Measurements from ENCODE around the gene CATSPERE.

CATSPERE gene

GRCh38 chr1:244601336-244601735, 140.3 kb downstream of the CATSPERE start:
- Histone ChIP-seq H2BK120ac (ENCODE audit: low read depth, low read length) (no peak overlapping the region), H2BK15ac (ENCODE audit: low read length) (no peak overlapping the region), H3K36me3 (replicated peaks in 1 of 2; ENCODE audit: control insufficient read depth in 2 of 2, insufficient read depth in 2 of 2, low read length in 2 of 2) (no peaks in the 10 kb centered on the region), H3K79me1 (ENCODE audit: low read depth, low read length) (no peaks in the 10 kb centered on the region), H3K4ac (ENCODE audit: low read length) (no peak overlapping the region), H3K4me3 (ENCODE audit: low read length in 2 of 2) (no peak overlapping the region), H2AFZ (ENCODE audit: low read length) (no peak overlapping the region), H3K14ac (ENCODE audit: low read length) (no peak overlapping the region), H3K4me1 (ENCODE audit: control insufficient read depth in 2 of 2, insufficient read depth in 1 of 2, low read depth in 1 of 2, low read length in 2 of 2) (peaks cover 0 to 3% of the 10 kb centered on the region in 2 donors), H2AK5ac (ENCODE audit: low read depth, low read length) (no peak overlapping the region), H3K27ac (replicated peaks; ENCODE audit: low read length) (no peak overlapping the region), H3K9me3 (replicated peaks in 1 of 2; ENCODE audit: control insufficient read depth in 2 of 2, insufficient read depth in 1 of 2, low read depth in 1 of 2, low read length in 2 of 2) (peaks cover 0 to 2% of the 10 kb centered on the region in 2 donors), H2BK12ac (ENCODE audit: low read length) (no peak overlapping the region), H3K27me3 (ENCODE audit: control insufficient read depth in 3 of 3, insufficient read depth in 3 of 3, low read depth in 1 of 3, low read length in 3 of 3) (no peaks in the 10 kb centered on the region), H3K18ac (ENCODE audit: low read length) (no peak overlapping the region), H3K23ac (ENCODE audit: low read depth, low read length, poor library complexity) (no peak overlapping the region), H3K4me2 (ENCODE audit: insufficient read depth, low read length, poor library complexity, severe bottlenecking) (no peak overlapping the region), H3K9ac (ENCODE audit: low read depth, low read length, poor library complexity) (no peak overlapping the region), H4K91ac (ENCODE audit: low read depth, low read length, poor library complexity) (no peak overlapping the region), H4K8ac (ENCODE audit: low read depth, low read length) (no peak overlapping the region), H2BK5ac (ENCODE audit: low read length) (no peak overlapping the region)
- no peak for DNase-seq (ENCODE audit: low spot score)
- no CpG with 5 or more reads among the region's 8 CpGs for WGBS, 2 donors (ENCODE audit: extremely low coverage in 2 of 2, insufficient read length in 2 of 2, insufficient replicate concordance in 1 of 2)

- Histone ChIP-seq H2BK12ac (ENCODE audit: low read length) (no peak overlapping the region), H3K14ac (ENCODE audit: low read length) (no peak overlapping the region), H2BK120ac (ENCODE audit: low read depth, low read length) (no peak overlapping the region), H4K8ac (ENCODE audit: low read depth, low read length) (no peak overlapping the region), H3K27ac (replicated peaks; ENCODE audit: low read length) (no peak overlapping the region), H3K23ac (ENCODE audit: low read depth, low read length, poor library complexity) (no peak overlapping the region), H4K91ac (ENCODE audit: low read depth, low read length, poor library complexity) (no peak overlapping the region), H3K4me3 (ENCODE audit: low read length in 2 of 2) (no peak overlapping the region), H2AFZ (ENCODE audit: low read length) (no peak overlapping the region), H3K4me2 (ENCODE audit: insufficient read depth, low read length, poor library complexity, severe bottlenecking) (no peak overlapping the region), H2BK5ac (ENCODE audit: low read length) (no peak overlapping the region), H2BK15ac (ENCODE audit: low read length) (no peak overlapping the region), H3K27me3 (ENCODE audit: control insufficient read depth in 3 of 3, insufficient read depth in 3 of 3, low read depth in 1 of 3, low read length in 3 of 3) (no peaks in the 10 kb centered on the region), H3K79me1 (ENCODE audit: low read depth, low read length) (no peaks in the 10 kb centered on the region), H3K36me3 (replicated peaks in 1 of 2; ENCODE audit: control insufficient read depth in 2 of 2, insufficient read depth in 2 of 2, low read length in 2 of 2) (no peaks in the 10 kb centered on the region), H3K18ac (ENCODE audit: low read length) (no peak overlapping the region), H3K4me1 (ENCODE audit: control insufficient read depth in 2 of 2, insufficient read depth in 1 of 2, low read depth in 1 of 2, low read length in 2 of 2) (peaks cover 0 to 2% of the 10 kb centered on the region in 2 donors), H3K9me3 (replicated peaks in 1 of 2; ENCODE audit: control insufficient read depth in 2 of 2, insufficient read depth in 1 of 2, low read depth in 1 of 2, low read length in 2 of 2) (no peaks in the 10 kb centered on the region), H3K4ac (ENCODE audit: low read length) (no peak overlapping the region), H3K9ac (ENCODE audit: low read depth, low read length, poor library complexity) (no peak overlapping the region), H2AK5ac (ENCODE audit: low read depth, low read length) (no peak overlapping the region)
- peak; percentile 8 for DNase-seq (ENCODE audit: low spot score)
Measured at GRCh38 chr1:244603498-244603897, 142.4 kb downstream of the CATSPERE start.

- H2AK5ac ChIP-seq (ENCODE audit: low read depth, low read length) = no peak overlapping the region
- H3K36me3 ChIP-seq (replicated peaks in 1 of 2; ENCODE audit: control insufficient read depth in 2 of 2, insufficient read depth in 2 of 2, low read length in 2 of 2) = no peaks in the 10 kb centered on the region
- H3K18ac ChIP-seq (ENCODE audit: low read length) = no peak overlapping the region
- no peak overlapping the region for H3K23ac ChIP-seq (ENCODE audit: low read depth, low read length, poor library complexity)
- no peaks in the 10 kb centered on the region for H3K27me3 ChIP-seq (ENCODE audit: control insufficient read depth in 3 of 3, insufficient read depth in 3 of 3, low read depth in 1 of 3, low read length in 3 of 3)
- no peak overlapping the region for H3K4me2 ChIP-seq (ENCODE audit: insufficient read depth, low read length, poor library complexity, severe bottlenecking)
- no peak for DNase-seq (ENCODE audit: low spot score)
- H2BK120ac ChIP-seq (ENCODE audit: low read depth, low read length) = no peak overlapping the region
- H2BK15ac ChIP-seq (ENCODE audit: low read length) = no peak overlapping the region
- no peaks in the 10 kb centered on the region for H3K79me1 ChIP-seq (ENCODE audit: low read depth, low read length)
- no peaks in the 10 kb centered on the region for H3K9me3 ChIP-seq (replicated peaks in 1 of 2; ENCODE audit: control insufficient read depth in 2 of 2, insufficient read depth in 1 of 2, low read depth in 1 of 2, low read length in 2 of 2)
- no peak overlapping the region for H2BK12ac ChIP-seq (ENCODE audit: low read length)
- no peak overlapping the region for H3K4ac ChIP-seq (ENCODE audit: low read length)
- H3K27ac ChIP-seq (replicated peaks; ENCODE audit: low read length) = no peak overlapping the region
- H4K8ac ChIP-seq (ENCODE audit: low read depth, low read length) = no peak overlapping the region
- no peak overlapping the region for H4K91ac ChIP-seq (ENCODE audit: low read depth, low read length, poor library complexity)
- H2BK5ac ChIP-seq (ENCODE audit: low read length) = no peak overlapping the region
- no peak overlapping the region for H3K14ac ChIP-seq (ENCODE audit: low read length)
- H3K4me1 ChIP-seq (ENCODE audit: control insufficient read depth in 2 of 2, insufficient read depth in 1 of 2, low read depth in 1 of 2, low read length in 2 of 2) = peaks cover 0 to 3% of the 10 kb centered on the region in 2 donors
- H2AFZ ChIP-seq (ENCODE audit: low read length) = peak overlapping the region; percentile 51
- H3K4me3 ChIP-seq (ENCODE audit: low read length in 2 of 2) = no peak overlapping the region
- no peak overlapping the region for H3K9ac ChIP-seq (ENCODE audit: low read depth, low read length, poor library complexity)
- no CpG with 5 or more reads among the region's 6 CpGs for WGBS, 2 donors (ENCODE audit: extremely low coverage in 2 of 2, insufficient read length in 2 of 2, insufficient replicate concordance in 1 of 2)
Measured at GRCh38 chr1:244605835-244606370, 144.8 kb downstream of the CATSPERE start.

GRCh38 chr1:244614113-244614836, 153.2 kb downstream of the CATSPERE start:
- WGBS, 2 donors (ENCODE audit: extremely low coverage in 2 of 2, insufficient read length in 2 of 2, insufficient replicate concordance in 1 of 2) = no CpG with 5 or more reads among the region's 9 CpGs

More at GRCh38 chr1:244614113-244614836, 153.2 kb downstream of the CATSPERE start:
- Histone ChIP-seq H4K8ac (ENCODE audit: low read depth, low read length) (no peak overlapping the region), H2BK15ac (ENCODE audit: low read length) (no peak overlapping the region), H3K36me3 (replicated peaks in 1 of 2; ENCODE audit: control insufficient read depth in 2 of 2, insufficient read depth in 2 of 2, low read length in 2 of 2) (no peaks in the 10 kb centered on the region), H3K4me1 (ENCODE audit: control insufficient read depth in 2 of 2, insufficient read depth in 1 of 2, low read depth in 1 of 2, low read length in 2 of 2) (no peaks in the 10 kb centered on the region), H3K4me3 (ENCODE audit: low read length in 2 of 2) (no peak overlapping the region), H2BK5ac (ENCODE audit: low read length) (no peak overlapping the region), H3K27ac (replicated peaks; ENCODE audit: low read length) (no peak overlapping the region), H3K14ac (ENCODE audit: low read length) (no peak overlapping the region), H3K9me3 (replicated peaks in 1 of 2; ENCODE audit: control insufficient read depth in 2 of 2, insufficient read depth in 1 of 2, low read depth in 1 of 2, low read length in 2 of 2) (no peaks in the 10 kb centered on the region), H2BK120ac (ENCODE audit: low read depth, low read length) (no peak overlapping the region), H2AK5ac (ENCODE audit: low read depth, low read length) (no peak overlapping the region), H3K23ac (ENCODE audit: low read depth, low read length, poor library complexity) (no peak overlapping the region), H3K79me1 (ENCODE audit: low read depth, low read length) (no peaks in the 10 kb centered on the region), H2AFZ (ENCODE audit: low read length) (peak overlapping the region; percentile 23), H3K9ac (ENCODE audit: low read depth, low read length, poor library complexity) (no peak overlapping the region), H3K4me2 (ENCODE audit: insufficient read depth, low read length, poor library complexity, severe bottlenecking) (no peak overlapping the region), H4K91ac (ENCODE audit: low read depth, low read length, poor library complexity) (no peak overlapping the region), H3K4ac (ENCODE audit: low read length) (no peak overlapping the region), H2BK12ac (ENCODE audit: low read length) (no peak overlapping the region), H3K27me3 (ENCODE audit: control insufficient read depth in 3 of 3, insufficient read depth in 3 of 3, low read depth in 1 of 3, low read length in 3 of 3) (no peaks in the 10 kb centered on the region), H3K18ac (ENCODE audit: low read length) (no peak overlapping the region)
- DNase-seq (ENCODE audit: low spot score) = no peak
